ENCODE measurements around the gene ALDOB.

Gene ALDOB

GRCh38 chr9:101460965-101461364, 25.4 kb upstream of the ALDOB start:
- no peak for DNase-seq
- intact Hi-C loops (cut with DNase I), result no loop called here

DNA sequence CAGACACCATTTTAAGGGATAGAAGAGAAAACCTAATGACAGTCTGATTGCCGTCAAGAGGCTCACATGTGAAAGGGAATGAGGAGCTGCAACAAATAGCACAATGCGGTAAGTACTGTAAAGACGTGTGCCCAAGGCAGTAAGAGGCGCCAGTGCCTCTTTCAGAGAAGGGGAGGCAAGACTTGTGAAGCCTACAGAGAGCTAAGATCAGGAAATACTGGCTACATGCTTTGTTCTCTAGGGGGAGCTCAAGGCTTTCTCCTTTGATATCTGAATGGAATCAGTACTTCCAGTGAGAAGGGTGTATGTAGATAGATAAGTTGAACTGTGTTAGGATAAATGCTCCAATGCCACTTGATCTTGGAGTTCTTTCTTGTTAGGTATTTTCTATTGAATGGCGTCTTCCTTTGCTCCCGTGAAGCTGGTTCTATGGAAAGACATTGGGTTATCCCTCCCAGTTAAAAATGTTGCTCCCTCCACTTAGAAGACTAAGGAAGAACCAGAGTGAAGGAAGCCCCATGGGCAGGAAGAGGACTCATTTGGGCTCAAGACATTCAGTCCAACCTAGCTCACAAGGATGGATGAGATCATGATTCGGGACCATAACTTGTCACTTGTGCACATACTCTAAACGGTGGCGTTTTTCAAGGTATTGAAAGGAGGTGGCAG, 23.5 kb upstream of the ALDOB start:
- intact Hi-C loops (cut with DNase I), result loop anchor here (2.0 kb wide), 1 partner anchor 72 kb away; no protein-coding TSS in a partner anchor
- peak in 26 of 42 donors; percentile 11 to 83 (median 48) for DNase-seq

DNA sequence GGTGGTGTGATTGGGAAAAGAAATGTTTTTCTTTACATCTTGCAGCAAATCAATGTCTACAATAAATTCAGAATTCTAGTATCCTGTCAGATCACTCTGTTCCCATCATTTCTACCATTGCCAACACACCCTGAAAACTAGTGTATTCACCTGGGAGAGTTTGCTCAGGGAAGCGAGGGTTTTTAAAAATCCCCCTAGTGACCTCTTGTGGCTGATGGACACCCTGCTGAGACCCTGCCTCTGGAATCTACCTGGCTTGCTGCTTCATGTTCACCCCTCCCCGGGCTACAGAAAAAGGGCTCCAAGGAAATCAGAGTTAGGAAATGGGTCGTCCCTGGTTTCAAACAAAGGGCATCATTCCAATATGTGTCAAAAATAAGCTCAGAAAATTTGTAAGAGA, 21.4 kb upstream of the ALDOB start:
- DNase-seq, result no peak
- intact Hi-C loops (cut with DNase I), result no loop called here

DNA sequence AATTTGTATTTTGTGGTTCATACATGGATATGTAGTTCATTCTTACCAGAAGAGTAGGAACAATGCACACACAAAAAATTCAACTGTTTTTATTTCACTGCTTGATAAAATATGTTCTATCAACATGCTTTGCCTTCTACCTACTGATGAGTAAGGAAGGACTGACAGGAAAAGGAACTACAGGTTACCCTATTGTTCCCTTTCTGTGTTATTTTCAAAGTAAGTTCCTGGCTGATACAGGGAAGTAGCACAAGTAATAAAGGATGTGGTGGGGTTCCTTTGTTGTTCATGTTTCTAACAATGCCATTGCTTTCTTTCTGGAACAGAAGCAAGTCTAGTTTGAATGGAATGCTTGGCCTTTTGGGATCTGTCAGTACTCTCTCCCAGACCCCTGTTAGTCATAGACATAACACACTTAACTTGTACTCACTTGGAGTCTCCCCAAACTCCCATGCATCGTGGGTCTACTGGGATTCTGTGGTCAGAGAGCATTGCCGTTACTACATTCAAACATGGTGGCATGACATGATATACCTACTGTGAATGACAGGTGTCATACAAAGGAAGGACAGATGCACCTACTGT, 20.2 kb upstream of the ALDOB start:
- DNase-seq, result no peak
- intact Hi-C loops (cut with DNase I), result no loop called here

DNA sequence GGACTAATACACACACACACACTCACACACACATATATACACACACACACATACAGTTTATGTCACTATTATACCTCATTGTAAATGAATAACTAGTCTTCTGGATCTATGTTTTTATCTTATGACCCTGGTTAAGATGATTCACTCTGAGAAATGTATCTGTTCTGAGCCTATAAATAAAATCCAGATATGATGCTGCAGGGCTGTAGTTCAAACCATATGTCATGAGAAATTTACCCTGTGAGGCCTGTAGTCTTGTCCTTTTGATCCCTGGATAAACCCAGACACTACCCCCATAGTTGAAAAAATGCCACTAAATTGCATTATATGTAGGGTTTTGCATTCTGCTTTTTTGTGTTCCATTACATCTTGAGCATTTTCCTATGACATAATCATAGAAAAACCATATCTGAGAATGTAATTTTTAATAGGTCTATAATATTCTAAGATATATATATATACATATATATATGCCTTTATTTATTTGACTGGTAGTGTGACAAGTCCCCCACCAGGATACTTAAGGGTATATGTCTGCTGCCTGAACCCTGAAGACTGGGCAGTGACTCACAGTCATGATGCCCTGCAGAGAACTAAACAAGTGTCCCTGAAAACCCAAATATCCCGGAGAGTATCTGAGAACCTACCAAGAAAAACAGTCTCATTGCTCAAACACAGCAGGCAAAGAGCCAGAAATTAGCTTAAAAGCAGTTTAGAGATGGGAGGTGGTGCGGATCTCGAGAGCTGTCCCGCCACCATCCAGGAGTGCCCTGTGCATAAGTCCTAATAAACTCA, 18.4 kb upstream of the ALDOB start:
- intact Hi-C loops (cut with DNase I), result no loop called here
- DNase-seq, result no peak

- intact Hi-C loops (cut with DNase I), result no loop called here
- no peak for DNase-seq
These were observed 15.9 kb upstream of the ALDOB start for GRCh38 chr9:101451498-101451897.

- no peak for DNase-seq
- intact Hi-C loops (cut with DNase I), result no loop called here
These were observed 15.4 kb upstream of the ALDOB start for GRCh38 chr9:101450931-101451330.

- intact Hi-C loops (cut with DNase I), result no loop called here
- DNase-seq, result peak; percentile 54 to 88 (median 75)
These were observed 13.6 kb upstream of the ALDOB start for GRCh38 chr9:101449071-101449721.

GRCh38 chr9:101448680-101449070, 13.1 kb upstream of the ALDOB start:
- DNase-seq, result no peak
- intact Hi-C loops (cut with DNase I), result no loop called here

DNA sequence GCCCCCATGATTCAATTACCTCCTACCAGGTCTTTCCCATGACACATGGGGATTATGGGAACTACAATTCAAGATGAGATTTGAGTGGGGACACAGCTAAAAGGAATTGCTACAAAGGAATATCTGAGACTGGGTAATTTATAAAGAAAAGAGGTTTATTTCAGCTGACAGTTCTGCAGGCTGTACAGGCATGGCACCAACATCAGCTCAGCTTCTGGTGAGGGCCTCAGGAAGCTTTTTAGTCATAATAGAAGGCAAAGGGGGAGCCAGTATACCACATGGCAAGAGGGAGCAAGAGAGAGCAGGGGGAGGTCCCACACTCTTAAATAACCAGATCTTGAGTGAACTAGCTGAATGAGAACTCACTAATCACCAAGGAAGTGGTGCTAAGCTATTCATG, 11.2 kb upstream of the ALDOB start:
- intact Hi-C loops (cut with DNase I), result no loop called here
- no peak for DNase-seq

- peak in 2 of 42 donors; percentile 35 for DNase-seq
- intact Hi-C loops (cut with DNase I), result no loop called here
These were observed 9.9 kb upstream of the ALDOB start for GRCh38 chr9:101445353-101446029.

DNA sequence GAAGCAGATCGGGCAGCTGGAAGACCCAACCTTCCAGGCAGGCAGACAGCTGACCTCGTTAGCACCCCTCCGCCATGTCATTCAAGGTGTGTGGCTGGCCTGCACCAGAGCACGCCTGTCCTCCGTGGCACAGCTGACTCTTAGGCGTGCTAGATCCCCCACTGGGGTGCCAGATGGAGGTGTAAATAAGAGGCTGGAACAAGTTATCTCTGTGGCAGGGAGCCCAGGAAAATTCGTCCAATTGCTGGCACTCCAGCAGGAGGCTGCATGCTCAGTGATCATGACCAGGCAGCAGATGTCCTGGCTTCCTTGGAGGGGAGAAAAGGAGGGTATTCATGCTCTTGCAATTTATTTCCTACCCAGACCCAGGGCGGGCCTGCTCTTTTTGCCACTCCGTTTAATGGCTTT, 7.8 kb upstream of the ALDOB start:
- DNase-seq, result peak in 28 of 42 donors; percentile 5 to 50 (median 24)
- intact Hi-C loops (cut with DNase I), result no loop called here

- DNase-seq, result no peak
- intact Hi-C loops (cut with DNase I), result no loop called here
These were observed 7.2 kb upstream of the ALDOB start for GRCh38 chr9:101442736-101443135.

- intact Hi-C loops (cut with DNase I), result no loop called here
- no peak for DNase-seq
These were observed 6.7 kb upstream of the ALDOB start for GRCh38 chr9:101442318-101442717.

- intact Hi-C loops (cut with DNase I), result no loop called here
- DNase-seq, result no peak
These were observed 5.2 kb upstream of the ALDOB start for GRCh38 chr9:101440714-101441230.

GRCh38 chr9:101438523-101438922, 2.9 kb upstream of the ALDOB start:
- DNase-seq, result no peak
- intact Hi-C loops (cut with DNase I), result no loop called here

DNA sequence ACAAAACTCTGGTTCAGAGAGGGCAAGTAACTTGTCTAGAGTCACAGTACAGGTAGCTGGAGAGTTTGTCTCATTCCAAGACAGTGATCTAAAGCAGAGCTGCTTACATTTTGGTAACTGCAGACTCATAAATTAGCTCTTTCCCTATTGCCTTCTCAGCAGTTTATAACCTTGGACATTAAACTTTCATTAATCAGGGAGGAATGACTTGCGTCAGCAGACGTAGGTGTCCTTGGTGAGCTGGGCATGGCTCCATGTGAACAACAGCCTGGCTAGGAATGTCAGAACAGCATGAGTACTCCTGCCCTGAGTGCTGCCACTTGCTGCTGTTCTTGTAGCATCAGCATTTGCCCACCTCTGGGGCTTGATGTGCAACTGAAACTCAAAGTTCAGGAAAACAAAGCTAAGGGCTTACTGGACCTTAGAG, 2.2 kb upstream of the ALDOB start:
- no peak for DNase-seq
- intact Hi-C loops (cut with DNase I), result no loop called here

GRCh38 chr9:101434998-101435397, 576 bp downstream of the ALDOB start:
- intact Hi-C loops (cut with DNase I), result no loop called here
- no peak for DNase-seq

DNA sequence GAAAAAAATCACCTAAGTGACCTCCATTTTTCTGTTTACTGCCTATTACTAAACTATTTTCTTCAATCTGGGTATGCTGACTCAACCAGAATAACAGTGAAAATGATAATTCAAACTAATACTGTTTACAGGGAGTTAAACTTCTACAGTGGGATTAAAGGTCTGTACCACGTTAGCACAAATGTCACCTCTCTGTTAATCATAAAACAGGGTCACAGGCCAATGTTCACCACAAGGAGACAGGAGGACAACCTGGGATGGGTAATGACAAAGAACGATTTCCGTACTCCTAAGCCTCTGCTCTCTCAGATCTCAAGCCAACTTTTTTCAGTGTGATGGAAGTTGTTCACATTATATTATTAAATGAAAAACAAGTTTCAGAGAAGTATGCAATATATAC, 2.3 kb downstream of the ALDOB start:
- intact Hi-C loops (cut with DNase I), result no loop called here
- DNase-seq, result no peak
